B cell (primary cell): Measurements from ENCODE around the gene DDRGK1. TPM values are rescaled to one million over a fixed set of nuclear protein-coding genes. Genes with fewer than 3 reads are reported as not detected.
"Not testable (repeated sequence)": the region's sequence is repeated elsewhere in the genome, so short reads cannot be mapped to it uniquely, and the experiment has no call there.

Experiments used
- ATAC-seq: fragments of 200-7000 bp; cut with Tn5 transposase; one replicate; pipeline ENCODE4 v1.10.0; 2021; ENCODE audit warnings: low read depth, mild to moderate bottlenecking, moderate number of reproducible peaks, moderate library complexity
- CTCF ChIA-PET: fragments of 350-600 bp; sonication (Branson Sonifier 250); formaldehyde crosslinking; loops from one replicate; lab custom pipeline; 2021; ENCODE audit warnings: antibody characterized with exemption, inconsistent platforms; lab: Charles Lee
- POLR2A ChIA-PET: fragments of 350-600 bp; sonication (Branson Sonifier 250); formaldehyde crosslinking; loops from one replicate; lab custom pipeline; 2021; ENCODE audit warnings: antibody characterized with exemption; lab: Charles Lee
- DNase-seq: peaks from one replicate; pipeline ENCODE4 v3.0.0; 2013
- H2AFZ ChIP-seq: 2 replicates; pipeline ENCODE4 v1.6.1; 2012; ENCODE audit warnings: mild to moderate bottlenecking, low read depth, low read length; ENCODE audit not compliant: insufficient read depth, poor library complexity, severe bottlenecking
- H3K27ac ChIP-seq, 2 donors: 1 replicate in 1 of 2; 2 replicates in 1 of 2; pipeline ENCODE4 v1.5.1; 2012 to 2013; ENCODE audit warnings: low read length in 2 of 2, mild to moderate bottlenecking in 2 of 2, moderate library complexity in 1 of 2
- H3K27me3 ChIP-seq, 4 experiments: fragments of 200-600 bp in 1 of 4; sonication (generic) in 1 of 4; replicated peaks in 1 of 4; 1 replicate in 2 of 4; 2 replicates in 2 of 4; pipeline versions ENCODE4 v1.6.1 to v1.7.0; 2013 to 2016; ENCODE audit warnings: low read length in 3 of 4, mild to moderate bottlenecking in 2 of 4, mixed read lengths in 1 of 4, moderate library complexity in 1 of 4; ENCODE audit not compliant: insufficient read depth in 4 of 4, control insufficient read depth in 3 of 4; ENCODE audit errors: control extremely low read depth in 1 of 4
- H3K36me3 ChIP-seq, 2 experiments: replicated peaks in 1 of 2; 1 replicate in 1 of 2; 2 replicates in 1 of 2; pipeline versions ENCODE4 v1.6.1 to v1.7.1; 2013; ENCODE audit warnings: low read length in 1 of 2; ENCODE audit not compliant: insufficient read depth in 2 of 2, control insufficient read depth in 1 of 2; ENCODE audit errors: control extremely low read depth in 1 of 2, extremely low read depth in 1 of 2
- H3K4me1 ChIP-seq, 2 donors: fragments of 200-600 bp in 1 of 2; sonication (generic) in 1 of 2; 1 replicate in 1 of 2; 2 replicates in 1 of 2; pipeline versions ENCODE4 v1.5.1 to v1.6.1; 2013 to 2017; ENCODE audit warnings: low read length in 2 of 2; ENCODE audit not compliant: control insufficient read depth in 2 of 2, insufficient read depth in 2 of 2
- H3K4me2 ChIP-seq: replicated peaks from 2 replicates; pipeline ENCODE3; 2012; ENCODE audit warnings: mild to moderate bottlenecking, low read depth, low read length; ENCODE audit not compliant: poor library complexity, severe bottlenecking
- H3K4me3 ChIP-seq, 5 experiments: fragments of 200-600 bp in 1 of 5; sonication (generic) in 1 of 5; 1 replicate in 3 of 5; 2 replicates in 2 of 5; pipeline versions ENCODE4 v1.5.1 to v1.7.0; 2011 to 2016; ENCODE audit warnings: low read length in 4 of 5, mild to moderate bottlenecking in 4 of 5, low read depth in 2 of 5, control low read depth in 1 of 5, moderate library complexity in 1 of 5; ENCODE audit not compliant: insufficient read depth in 1 of 5; ENCODE audit errors: control extremely low read depth in 1 of 5, extremely low read depth in 1 of 5
- H3K79me2 ChIP-seq: fragments of 200-600 bp; sonication (generic); one replicate; pipeline ENCODE4 v1.6.0; 2016; ENCODE audit warnings: low read length; ENCODE audit not compliant: control insufficient read depth, insufficient read depth
- H3K9ac ChIP-seq: fragments of 200-600 bp; sonication (generic); 2 replicates; pipeline ENCODE4 v1.6.1; 2017; ENCODE audit warnings: mild to moderate bottlenecking, low read length, moderate library complexity
- H3K9me3 ChIP-seq, 3 donors: one replicate each; pipeline versions ENCODE4 v1.6.1 to v1.7.1; 2013; ENCODE audit warnings: low read length in 2 of 3; ENCODE audit not compliant: control insufficient read depth in 2 of 3, insufficient read depth in 1 of 3; ENCODE audit errors: control extremely low read depth in 1 of 3
- H4K20me1 ChIP-seq: 2 replicates; pipeline ENCODE4 v1.6.0; 2012; ENCODE audit warnings: mild to moderate bottlenecking, low read length; ENCODE audit not compliant: insufficient read depth, control insufficient read depth, poor library complexity, severe bottlenecking
- H3K27ac Mint-ChIP-seq: one replicate; pipeline ENCODE4 v1.8.0; 2021; ENCODE audit warnings: mixed read lengths
- H3K27me3 Mint-ChIP-seq: one replicate; pipeline ENCODE4 v1.8.0; 2021; ENCODE audit warnings: mixed read lengths
- H3K4me1 Mint-ChIP-seq: one replicate; pipeline ENCODE4 v1.8.0; 2021; ENCODE audit warnings: mixed read lengths
- H3K4me3 Mint-ChIP-seq: one replicate; pipeline ENCODE4 v1.8.0; 2021; ENCODE audit warnings: mixed read lengths
- H3K9me3 Mint-ChIP-seq: one replicate; pipeline ENCODE4 v1.8.0; 2022; ENCODE audit warnings: mixed read lengths; ENCODE audit not compliant: insufficient read depth
- EZH2 ChIP-seq: IDR thresholded peaks from 2 replicates; pipeline ENCODE4 v1.6.1; 2012; ENCODE audit warnings: borderline replicate concordance, low read depth, mild to moderate bottlenecking, moderate library complexity, low read length; ENCODE audit not compliant: insufficient read depth, poor library complexity, severe bottlenecking
- WGBS: methylation state at CpG from one replicate; pipeline ENCODE4 v1.1.5; 2013; ENCODE audit warnings: missing lambda C conversion rate; ENCODE audit not compliant: insufficient coverage; 5-methylcytosine and 5-hydroxymethylcytosine counted together
- intact Hi-C: fragments of 100-400 bp; cut with micrococcal nuclease; formaldehyde crosslinking; loops from one replicate; pipeline ENCODE4 v1.10.0; 2022
- polyA plus RNA-seq: library from polyadenylated mRNA; depleted of rRNA; stranded (reverse); fragments of >200 nt; gene quantifications from 2 replicates; pipeline ENCODE4 v1.2.3, GENCODE V29; 2012
- total RNA-seq, 2 donors: library from RNA; stranded (reverse); fragments of 120-200 nt in 1 of 2; gene quantifications; 1 replicate in 1 of 2; 2 replicates in 1 of 2; pipeline versions ENCODE4 v1.2.3 to v1.2.4, GENCODE V29; 2013 to 2022
- TF ChIP-seq, protein P1 (sequence below): fragments of 200-600 bp; IDR thresholded peaks from one replicate; pipeline ENCODE4 v1.8.0; 2022; ENCODE audit warnings: antibody characterized with exemption, mild to moderate bottlenecking

Gene DDRGK1
- total and polyA plus RNA-seq, 2 donors (not counting 1 experiment from before 2014, with no cell fraction given) = 35.6 to 51.9 TPM

DNA sequence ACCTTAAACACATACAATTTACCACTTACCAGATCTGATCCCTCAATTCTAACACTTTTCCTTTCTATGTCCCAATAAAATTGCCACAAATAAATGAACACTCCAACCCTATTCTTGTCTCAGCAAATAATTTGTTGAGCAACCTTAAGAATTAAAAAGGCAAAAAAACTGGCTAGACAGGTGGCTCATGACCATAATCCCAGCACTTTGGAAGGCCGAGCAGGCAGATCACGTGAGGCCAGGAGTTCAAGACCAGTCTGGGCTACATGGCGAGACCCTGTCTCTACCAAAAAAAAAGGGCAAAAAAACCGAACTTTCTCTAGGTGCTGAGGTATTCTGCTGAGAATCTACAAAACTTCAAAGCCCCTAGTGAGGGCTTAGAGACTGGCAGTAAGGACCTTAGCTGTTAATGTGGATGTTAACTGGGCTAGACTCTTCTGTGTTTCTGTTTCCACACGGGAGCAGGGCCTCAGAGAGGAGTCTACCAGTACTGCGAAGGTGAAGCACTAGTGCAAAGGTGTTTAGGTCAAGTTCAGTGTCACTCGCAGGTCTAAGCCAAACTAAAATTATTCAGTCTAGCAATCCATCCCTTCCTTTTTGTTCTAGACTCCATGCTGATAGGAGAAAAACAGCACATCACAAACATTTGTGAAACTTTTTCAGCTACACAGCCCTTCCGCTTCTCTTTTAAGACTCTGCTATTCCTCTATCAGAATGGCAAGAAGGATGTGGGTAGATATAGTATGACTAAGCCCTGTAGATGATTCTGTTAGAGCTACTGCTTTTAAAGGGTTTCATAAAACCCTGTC, 47.5 kb downstream of the DDRGK1 start:
- Histone ChIP-seq H3K4me2 (peak overlapping the region; percentile 74), H3K4me3 (no peak overlapping the region), H3K9me3 (no peaks in the 10 kb centered on the region), H3K4me1 (peaks cover 34 to 38% of the 10 kb centered on the region in 2 donors), H3K36me3 (peaks cover 0 to 6% of the 10 kb centered on the region in 2 experiments), H3K9ac (peak overlapping the region; percentile 23), H4K20me1 (peaks cover 55% of the 10 kb centered on the region), H2AFZ (no peak overlapping the region), H3K27me3 (no peaks in the 10 kb centered on the region), H3K27ac (peak overlapping the region; percentile 1 to 48), H3K79me2 (peaks cover 84% of the 10 kb centered on the region)
- DNase-seq = peak; percentile 24
- ChIA-PET POLR2A (no interaction called here), CTCF (interaction anchor here (1.1 kb wide), 1 partner anchor 103 kb away, joined by 5 read pairs; no protein-coding TSS in a partner anchor)
- no peaks in the 10 kb centered on the region for H3K9me3 Mint-ChIP-seq
- TF ChIP-seq, protein P1, sequence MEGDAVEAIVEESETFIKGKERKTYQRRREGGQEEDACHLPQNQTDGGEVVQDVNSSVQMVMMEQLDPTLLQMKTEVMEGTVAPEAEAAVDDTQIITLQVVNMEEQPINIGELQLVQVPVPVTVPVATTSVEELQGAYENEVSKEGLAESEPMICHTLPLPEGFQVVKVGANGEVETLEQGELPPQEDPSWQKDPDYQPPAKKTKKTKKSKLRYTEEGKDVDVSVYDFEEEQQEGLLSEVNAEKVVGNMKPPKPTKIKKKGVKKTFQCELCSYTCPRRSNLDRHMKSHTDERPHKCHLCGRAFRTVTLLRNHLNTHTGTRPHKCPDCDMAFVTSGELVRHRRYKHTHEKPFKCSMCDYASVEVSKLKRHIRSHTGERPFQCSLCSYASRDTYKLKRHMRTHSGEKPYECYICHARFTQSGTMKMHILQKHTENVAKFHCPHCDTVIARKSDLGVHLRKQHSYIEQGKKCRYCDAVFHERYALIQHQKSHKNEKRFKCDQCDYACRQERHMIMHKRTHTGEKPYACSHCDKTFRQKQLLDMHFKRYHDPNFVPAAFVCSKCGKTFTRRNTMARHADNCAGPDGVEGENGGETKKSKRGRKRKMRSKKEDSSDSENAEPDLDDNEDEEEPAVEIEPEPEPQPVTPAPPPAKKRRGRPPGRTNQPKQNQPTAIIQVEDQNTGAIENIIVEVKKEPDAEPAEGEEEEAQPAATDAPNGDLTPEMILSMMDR = no peak
- no peak for TF ChIP-seq EZH2
- 50% methylated on average over 4 of the region's 8 CpGs for WGBS
- peak overlapping the region; percentile 67 for H3K4me3 Mint-ChIP-seq
- intact Hi-C loops = loop anchor here (1.0 to 10.0 kb wide), 3 partner anchors 45 to 112 kb away; partner anchors contain the start of genes DDRGK1 and OXT
- H3K4me1 Mint-ChIP-seq = peaks cover 61% of the 10 kb centered on the region
- peak; percentile 23 for ATAC-seq
- peak overlapping the region; percentile 74 for H3K27ac Mint-ChIP-seq
- H3K27me3 Mint-ChIP-seq = no peaks in the 10 kb centered on the region

DNA sequence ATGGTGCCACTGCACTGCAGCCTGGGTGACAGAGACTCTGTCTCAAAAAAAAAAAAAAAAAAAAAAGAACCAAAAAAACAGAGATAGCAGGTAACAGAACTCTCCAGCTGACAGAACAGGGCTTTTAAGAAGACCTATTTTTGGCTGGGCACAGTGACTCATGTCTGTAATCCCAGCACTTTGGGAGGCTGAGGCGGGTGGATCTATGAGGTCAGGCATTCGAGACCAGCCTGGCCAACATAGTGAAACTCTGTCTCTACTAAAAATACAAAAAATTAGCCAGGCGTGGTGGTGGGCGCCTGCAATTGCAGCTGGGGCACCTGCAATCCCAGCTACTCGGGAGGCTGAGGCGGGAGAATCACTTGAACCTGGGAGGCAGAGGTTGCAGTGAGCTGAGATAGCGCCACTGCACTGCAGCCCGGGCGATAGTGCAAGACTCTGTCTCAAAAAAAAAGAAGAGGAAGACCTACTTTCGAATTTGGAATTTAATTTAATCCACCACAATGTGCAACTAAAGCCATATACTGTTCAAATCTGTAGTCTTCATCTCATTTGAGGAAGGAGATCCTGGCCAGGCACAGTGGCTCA, 52.3 kb downstream of the DDRGK1 start:
- H3K27me3 Mint-ChIP-seq, POLR2A ChIA-PET, ATAC-seq, H3K27me3 ChIP-seq, DNase-seq, H3K27ac ChIP-seq, H3K4me3 Mint-ChIP-seq, CTCF ChIA-PET, H3K9me3 ChIP-seq, H3K9me3 Mint-ChIP-seq, H2AFZ ChIP-seq, H3K4me3 ChIP-seq, H3K4me2 ChIP-seq, H3K9ac ChIP-seq, H3K27ac Mint-ChIP-seq: not testable (repeated sequence)
- WGBS = 68% methylated on average over 4 of the region's 10 CpGs
- H3K4me1 ChIP-seq = peaks cover 11 to 17% of the 10 kb centered on the region in 2 donors
- H3K4me1 Mint-ChIP-seq = peaks cover 43% of the 10 kb centered on the region
- peaks cover 74% of the 10 kb centered on the region for H4K20me1 ChIP-seq
- peaks cover 91% of the 10 kb centered on the region for H3K79me2 ChIP-seq
- H3K36me3 ChIP-seq = peaks cover 4 to 32% of the 10 kb centered on the region in 2 experiments
- intact Hi-C loops = loop anchor here (10.0 kb wide), 1 partner anchor 77 kb away; the partner anchor contains the start of gene OXT
